Measurements from ENCODE around the gene RBFOX2.

DNA sequence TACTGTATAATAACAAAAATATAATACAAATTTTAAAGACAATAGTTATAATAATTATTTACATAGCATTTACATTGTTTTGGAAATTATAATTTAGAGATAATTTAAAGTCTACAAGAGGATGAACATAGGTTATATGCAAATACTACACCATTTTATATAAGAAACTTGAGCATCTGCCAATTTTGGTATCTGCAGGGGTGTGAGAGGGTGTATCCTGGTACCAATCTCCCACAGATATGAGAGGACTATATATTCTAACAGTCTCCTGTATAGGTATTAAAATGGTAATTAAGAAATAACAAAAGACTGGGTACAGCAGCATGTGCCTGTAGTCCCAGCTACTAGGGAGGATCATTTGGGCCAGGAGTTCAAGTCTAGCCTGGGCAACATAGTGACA, 176.5 kb downstream of the RBFOX2 start:
- TF ChIP-seq, protein P1, sequence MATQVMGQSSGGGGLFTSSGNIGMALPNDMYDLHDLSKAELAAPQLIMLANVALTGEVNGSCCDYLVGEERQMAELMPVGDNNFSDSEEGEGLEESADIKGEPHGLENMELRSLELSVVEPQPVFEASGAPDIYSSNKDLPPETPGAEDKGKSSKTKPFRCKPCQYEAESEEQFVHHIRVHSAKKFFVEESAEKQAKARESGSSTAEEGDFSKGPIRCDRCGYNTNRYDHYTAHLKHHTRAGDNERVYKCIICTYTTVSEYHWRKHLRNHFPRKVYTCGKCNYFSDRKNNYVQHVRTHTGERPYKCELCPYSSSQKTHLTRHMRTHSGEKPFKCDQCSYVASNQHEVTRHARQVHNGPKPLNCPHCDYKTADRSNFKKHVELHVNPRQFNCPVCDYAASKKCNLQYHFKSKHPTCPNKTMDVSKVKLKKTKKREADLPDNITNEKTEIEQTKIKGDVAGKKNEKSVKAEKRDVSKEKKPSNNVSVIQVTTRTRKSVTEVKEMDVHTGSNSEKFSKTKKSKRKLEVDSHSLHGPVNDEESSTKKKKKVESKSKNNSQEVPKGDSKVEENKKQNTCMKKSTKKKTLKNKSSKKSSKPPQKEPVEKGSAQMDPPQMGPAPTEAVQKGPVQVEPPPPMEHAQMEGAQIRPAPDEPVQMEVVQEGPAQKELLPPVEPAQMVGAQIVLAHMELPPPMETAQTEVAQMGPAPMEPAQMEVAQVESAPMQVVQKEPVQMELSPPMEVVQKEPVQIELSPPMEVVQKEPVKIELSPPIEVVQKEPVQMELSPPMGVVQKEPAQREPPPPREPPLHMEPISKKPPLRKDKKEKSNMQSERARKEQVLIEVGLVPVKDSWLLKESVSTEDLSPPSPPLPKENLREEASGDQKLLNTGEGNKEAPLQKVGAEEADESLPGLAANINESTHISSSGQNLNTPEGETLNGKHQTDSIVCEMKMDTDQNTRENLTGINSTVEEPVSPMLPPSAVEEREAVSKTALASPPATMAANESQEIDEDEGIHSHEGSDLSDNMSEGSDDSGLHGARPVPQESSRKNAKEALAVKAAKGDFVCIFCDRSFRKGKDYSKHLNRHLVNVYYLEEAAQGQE (IDR thresholded peaks at IDR 0.05; ENCODE audit: insufficient read depth in 1 of 2, low read depth in 2 of 2, low read length in 2 of 2): no peak
- no peak for TF ChIP-seq POLR2AphosphoS5 (IDR thresholded peaks at IDR 0.05; ENCODE audit: low read depth, low read length)
- no peak for TF ChIP-seq TAF1 (IDR thresholded peaks at IDR 0.05; ENCODE audit: borderline replicate concordance, insufficient read depth, low read length)
- TF ChIP-seq FOXP2 (optimal IDR thresholded peaks at IDR 0.05; ENCODE audit: borderline replicate concordance, extremely low read depth, extremely low read length, insufficient read depth): no peak
- TF ChIP-seq SIN3A (IDR thresholded peaks at IDR 0.05; ENCODE audit: borderline replicate concordance, insufficient read depth, low read length): no peak
